HG03064 (cell line): Measurements from ENCODE around the gene SLC16A8.
"Not testable (repeated sequence)": the region's sequence is repeated elsewhere in the genome, so short reads cannot be mapped to it uniquely, and the experiment has no call there.

Experiments used
- ATAC-seq: cut with Tn5 transposase; IDR thresholded peaks from one replicate; pipeline ENCODE4 v1.9.1; 2021; ENCODE audit warnings: low read depth; ENCODE audit not compliant: unreplicated experiment

SLC16A8 gene

GRCh38 chr22:38088629-38089473 lies 4.9 kb upstream of the SLC16A8 start:
- no peak for ATAC-seq

- no peak for ATAC-seq
Measured at GRCh38 chr22:38087855-38088254, 3.9 kb upstream of the SLC16A8 start.

DNA sequence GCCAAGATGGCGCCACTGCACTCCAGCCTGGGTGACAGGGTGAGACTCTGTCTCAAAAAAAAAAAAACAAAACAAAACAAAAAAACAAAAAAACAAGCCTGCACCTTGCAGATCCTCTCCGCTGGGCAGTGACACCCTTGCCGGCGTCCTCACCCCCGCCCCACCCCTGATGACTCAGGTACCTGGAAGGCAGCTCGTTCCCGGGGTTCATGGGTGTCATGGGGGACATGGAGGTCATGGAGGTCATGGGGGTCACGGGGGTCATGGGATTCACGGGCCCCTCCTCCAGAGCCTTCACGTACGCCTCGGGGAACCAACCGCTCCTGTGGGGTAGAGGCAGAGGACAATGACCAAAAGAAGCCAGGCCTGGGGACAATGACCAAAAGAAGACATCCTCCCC lies 3.0 kb upstream of the SLC16A8 start:
- ATAC-seq, result no peak

- no peak for ATAC-seq
Measured at GRCh38 chr22:38086001-38086845, 2.2 kb upstream of the SLC16A8 start.

- no peak for ATAC-seq
Measured at GRCh38 chr22:38085501-38085900, 1.5 kb upstream of the SLC16A8 start.

DNA sequence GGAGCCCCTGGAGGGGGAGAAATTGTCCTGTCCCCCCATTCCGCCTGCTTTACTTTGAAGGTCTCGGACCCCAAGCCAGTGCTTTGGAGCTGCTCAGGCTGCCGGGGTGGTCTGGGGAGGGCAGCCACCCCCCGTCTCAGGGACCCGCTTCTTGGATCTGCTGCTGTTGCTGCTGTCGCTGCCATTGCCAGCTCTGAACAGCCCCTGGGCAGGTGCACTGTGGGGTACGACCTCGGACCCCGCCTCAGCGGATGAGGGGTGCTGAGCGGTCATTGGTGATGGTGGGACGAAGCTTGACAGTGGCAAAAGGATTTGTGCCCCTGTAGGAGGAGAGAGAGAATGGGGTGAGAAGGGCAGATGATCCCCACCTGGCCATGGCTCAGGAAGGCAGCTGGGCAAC lies 1.1 kb upstream of the SLC16A8 start:
- no peak for ATAC-seq

GRCh38 chr22:38082986-38083710 lies 836 bp downstream of the SLC16A8 start:
- no peak for ATAC-seq

DNA sequence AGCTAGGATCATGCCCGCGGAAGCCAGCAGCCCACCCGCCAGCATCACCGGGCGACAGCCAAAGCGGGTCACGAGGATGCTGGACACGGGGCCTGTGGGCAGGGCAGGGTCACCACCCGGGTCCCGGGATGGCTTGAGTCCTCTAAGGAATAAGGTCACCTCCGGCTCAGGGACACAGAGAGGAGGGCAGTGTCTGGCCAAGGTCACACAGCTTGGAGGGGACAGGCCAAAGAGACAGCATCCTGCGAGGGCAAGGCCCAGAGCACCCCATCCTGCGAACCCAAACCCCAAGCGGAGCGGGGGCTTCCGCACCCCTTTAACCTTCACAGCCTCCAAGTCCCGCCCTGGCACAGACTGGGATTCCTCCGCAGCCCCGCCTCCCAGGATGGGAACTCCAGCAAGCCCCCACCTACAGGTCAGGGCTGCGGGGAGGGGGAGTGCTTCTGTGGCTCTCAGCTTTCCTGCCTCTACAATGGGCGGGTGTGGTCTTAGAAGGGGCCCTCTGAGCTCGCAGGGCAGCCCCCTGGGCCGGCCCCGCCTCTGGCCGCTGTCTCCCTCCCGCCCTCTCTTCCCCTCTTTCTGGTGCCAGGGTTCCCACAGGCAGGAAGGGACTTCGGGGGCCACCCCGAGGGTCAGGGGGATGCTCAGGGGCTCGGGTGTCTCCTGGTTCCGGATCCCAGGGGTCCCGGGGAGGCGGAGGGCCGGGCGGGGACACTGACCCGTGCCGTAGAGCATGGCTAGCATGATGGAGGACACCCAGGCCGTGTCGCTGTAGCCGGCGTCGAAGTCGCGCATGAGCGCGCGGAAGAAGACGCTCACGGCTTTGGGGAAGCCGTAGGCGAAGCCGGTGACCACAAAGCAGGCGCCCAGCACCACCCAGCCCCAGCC lies 1.8 kb downstream of the SLC16A8 start:
- ATAC-seq, result no peak

DNA sequence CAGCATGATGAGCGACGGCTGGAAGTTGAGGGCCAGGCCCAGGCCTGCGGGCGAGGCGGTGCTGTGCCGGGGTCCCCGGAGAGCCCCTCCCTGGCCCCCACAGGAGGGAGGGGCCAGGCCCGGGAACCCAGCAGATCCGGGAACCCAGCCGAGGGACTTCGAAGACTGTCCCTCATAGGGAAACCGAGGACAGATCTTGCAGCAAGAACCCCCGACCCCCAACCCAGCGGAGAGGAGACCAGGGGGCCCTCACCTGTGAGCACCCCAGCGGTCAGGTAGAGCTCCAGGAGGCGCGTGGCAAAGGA lies 2.4 kb downstream of the SLC16A8 start:
- no peak for ATAC-seq

DNA sequence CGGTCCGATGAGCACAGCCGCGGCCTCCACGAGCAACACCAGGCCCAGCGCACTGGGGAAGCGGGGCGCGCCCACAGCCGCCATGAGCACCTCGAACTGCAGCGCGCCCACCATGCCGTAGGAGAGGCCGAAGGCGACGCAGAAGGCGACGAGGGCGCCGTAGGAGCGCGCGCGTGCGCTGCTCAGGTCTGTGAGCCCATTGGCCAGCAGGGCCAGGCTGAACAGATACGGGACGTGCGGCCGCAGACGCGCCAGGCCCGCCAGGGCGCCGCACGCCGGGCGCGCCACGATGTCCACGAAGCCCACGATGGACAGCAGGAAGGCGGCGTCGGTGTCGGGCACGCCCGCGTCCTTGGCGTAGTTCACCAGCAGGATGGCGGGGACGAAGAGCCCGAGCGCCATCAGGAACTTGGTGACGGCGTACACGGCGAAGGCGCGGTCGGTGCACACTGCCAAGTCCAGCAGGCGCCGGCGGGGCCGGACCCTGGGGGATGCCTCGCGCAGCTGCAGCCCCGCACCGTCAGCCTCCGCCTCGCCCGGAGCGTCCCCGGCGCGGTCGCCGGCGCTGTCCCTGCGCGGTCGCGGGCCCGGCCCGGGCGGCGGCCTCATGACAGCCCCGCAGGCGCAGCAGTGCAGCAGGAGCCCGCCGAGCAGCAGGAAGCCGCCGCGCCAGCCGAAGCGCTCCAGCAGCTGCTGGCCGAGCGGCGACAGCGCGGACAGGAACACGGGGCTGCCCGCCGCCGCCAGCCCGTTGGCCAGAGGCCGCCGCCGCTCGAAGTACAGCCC lies 2.9 kb downstream of the SLC16A8 start:
- no peak for ATAC-seq

DNA sequence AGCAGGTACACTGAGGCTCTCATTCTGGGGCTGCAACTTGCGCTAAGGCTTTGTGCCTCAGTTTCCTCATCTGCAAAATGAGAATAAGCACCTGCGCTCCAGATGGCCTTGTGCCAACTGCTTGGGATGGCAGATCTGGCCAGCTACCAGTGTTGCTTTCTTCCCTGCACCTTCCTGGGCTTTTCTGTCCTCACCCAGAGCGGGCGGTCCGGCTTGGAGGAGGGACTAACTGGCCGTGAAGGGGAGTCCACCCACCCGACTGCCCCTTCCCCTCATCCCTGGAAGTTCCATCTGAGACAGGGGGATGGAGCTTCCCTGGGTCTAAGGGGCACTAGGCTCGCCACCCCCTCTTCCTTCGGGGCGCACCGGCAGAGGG lies 3.5 kb downstream of the SLC16A8 start:
- ATAC-seq, result no peak

DNA sequence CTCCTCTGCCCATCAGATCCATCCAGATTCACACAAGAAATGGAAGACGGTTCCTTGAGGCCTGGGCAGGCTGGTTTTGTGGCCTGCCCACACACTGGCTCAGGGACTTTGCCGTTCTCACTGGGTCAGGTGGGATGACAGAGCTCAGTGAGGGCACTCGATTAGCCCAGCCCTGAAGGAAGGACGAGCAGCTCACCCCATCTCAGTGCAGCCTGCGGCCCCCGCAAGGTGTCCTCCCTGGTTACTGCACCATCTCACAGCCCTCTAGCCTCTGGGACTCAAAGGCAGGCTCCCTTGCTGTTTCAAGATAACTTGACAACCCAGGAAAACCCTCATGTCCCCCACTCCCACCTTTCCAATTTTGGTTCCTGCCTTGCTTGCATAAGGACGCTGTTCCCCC lies 4.2 kb downstream of the SLC16A8 start:
- ATAC-seq, result no peak

GRCh38 chr22:38079208-38079607 lies 4.8 kb downstream of the SLC16A8 start:
- not testable (repeated sequence) for ATAC-seq

GRCh38 chr22:38078046-38078840 lies 5.7 kb downstream of the SLC16A8 start:
- no peak for ATAC-seq

GRCh38 chr22:38077595-38077994 lies 6.4 kb downstream of the SLC16A8 start:
- no peak for ATAC-seq

GRCh38 chr22:38077096-38077495 lies 6.9 kb downstream of the SLC16A8 start:
- ATAC-seq, result no peak

- ATAC-seq, result no peak
Measured at GRCh38 chr22:38075961-38076360, 8.0 kb downstream of the SLC16A8 start.

GRCh38 chr22:38075105-38075825 lies 8.7 kb downstream of the SLC16A8 start:
- no peak for ATAC-seq
